ENCODE measurements around the gene IFT25.
"Not testable (repeated sequence)": the region's sequence is repeated elsewhere in the genome, so short reads cannot be mapped to it uniquely, and the experiment has no call there.

The IFT25 gene

GRCh38 chr1:53883600-53883999, 61.9 kb downstream of the IFT25 start:
- DNase-seq: not testable (repeated sequence)

- not testable (repeated sequence) for DNase-seq
Observed at GRCh38 chr1:53881853-53882252, 63.6 kb downstream of the IFT25 start.

- peak; percentile 57 for DNase-seq
Observed at GRCh38 chr1:53878492-53879105, 66.9 kb downstream of the IFT25 start.

- DNase-seq: not testable (repeated sequence)
Observed at GRCh38 chr1:53875150-53875549, 70.3 kb downstream of the IFT25 start.

GRCh38 chr1:53871773-53872484, 73.6 kb downstream of the IFT25 start:
- DNase-seq: no peak

Data from CD4-positive, alpha-beta T cell treated with Interleukin-17A for 1 hour (primary cell).